Astrocyte (in vitro differentiated cells and primary cell): ENCODE data around the gene PPP1R9A. TPM values are rescaled to one million over a fixed set of nuclear protein-coding genes. Genes with fewer than 3 reads are reported as not detected.

Experiments used
- DNase-seq: peaks from one replicate; pipeline ENCODE4 v3.0.0-alpha.2; 2010; ENCODE audit warnings: low read depth
- FAIRE-seq: peaks from 2 replicates; lab custom pipeline; 2011; peaks lifted over from hg19 to GRCh38; lab: Jason Lieb, UNC
- H2AFZ ChIP-seq: 2 replicates; pipeline ENCODE4 v1.6.0; 2012; ENCODE audit warnings: low read depth, low read length, inconsistent platforms
- H3K27ac ChIP-seq: 2 replicates; pipeline ENCODE4 v1.5.1; 2011; ENCODE audit warnings: low read depth, low read length, inconsistent platforms
- H3K27me3 ChIP-seq: 2 replicates; pipeline ENCODE4 v1.6.0; 2011; ENCODE audit warnings: low read length, inconsistent platforms; ENCODE audit not compliant: insufficient read depth
- H3K36me3 ChIP-seq: 2 replicates; pipeline ENCODE4 v1.5.1; 2011; ENCODE audit warnings: low read length, inconsistent platforms; ENCODE audit not compliant: insufficient read depth
- H3K4me1 ChIP-seq: 2 replicates; pipeline ENCODE4 v1.5.1; 2011; ENCODE audit warnings: low read length, inconsistent platforms; ENCODE audit not compliant: insufficient read depth
- H3K4me2 ChIP-seq: 2 replicates; pipeline ENCODE4 v1.6.0; 2012; ENCODE audit warnings: low read length, inconsistent platforms
- H3K4me3 ChIP-seq: 2 replicates; pipeline ENCODE4 v1.5.1; 2011; ENCODE audit warnings: low read depth, mild to moderate bottlenecking, low read length, inconsistent platforms; ENCODE audit not compliant: insufficient read depth
- H3K79me2 ChIP-seq: 2 replicates; pipeline ENCODE4 v1.6.0; 2012; ENCODE audit warnings: mild to moderate bottlenecking, low read length, inconsistent platforms; ENCODE audit not compliant: insufficient read depth
- H3K9ac ChIP-seq: 2 replicates; pipeline ENCODE4 v1.6.0; 2012; ENCODE audit warnings: mild to moderate bottlenecking, low read length, inconsistent platforms
- H3K9me3 ChIP-seq: 2 replicates; pipeline ENCODE4 v1.5.1; 2012; ENCODE audit warnings: low read depth, mild to moderate bottlenecking, low read length, inconsistent platforms; ENCODE audit not compliant: insufficient read depth
- H4K20me1 ChIP-seq: 2 replicates; pipeline ENCODE4 v1.6.0; 2012; ENCODE audit warnings: low read length, inconsistent platforms; ENCODE audit not compliant: insufficient read depth
- H3K27ac Mint-ChIP-seq: one replicate; pipeline ENCODE4 v1.8.0; 2021; ENCODE audit warnings: mild to moderate bottlenecking, mixed read lengths; ENCODE audit not compliant: unreplicated experiment
- H3K27me3 Mint-ChIP-seq: one replicate; pipeline ENCODE4 v1.8.0; 2021; ENCODE audit warnings: low read depth, mixed read lengths; ENCODE audit not compliant: unreplicated experiment
- H3K36me3 Mint-ChIP-seq: one replicate; pipeline ENCODE4 v1.8.0; 2021; ENCODE audit warnings: low read depth, mixed read lengths; ENCODE audit not compliant: unreplicated experiment
- H3K4me1 Mint-ChIP-seq: one replicate; pipeline ENCODE4 v1.8.0; 2021; ENCODE audit warnings: low read depth, mixed read lengths; ENCODE audit not compliant: unreplicated experiment
- H3K4me3 Mint-ChIP-seq: one replicate; pipeline ENCODE4 v1.8.0; 2021; ENCODE audit warnings: mild to moderate bottlenecking, moderate library complexity, mixed read lengths; ENCODE audit not compliant: unreplicated experiment
- H3K9me3 Mint-ChIP-seq: one replicate; pipeline ENCODE4 v1.8.0; 2021; ENCODE audit warnings: mild to moderate bottlenecking, mixed read lengths; ENCODE audit not compliant: unreplicated experiment
- CTCF ChIP-seq: IDR thresholded peaks from 2 replicates; pipeline ENCODE4 v1.5.1; 2011; ENCODE audit warnings: low read depth, mild to moderate bottlenecking, inconsistent platforms, low read length, moderate library complexity; ENCODE audit not compliant: insufficient read depth
- EZH2 ChIP-seq: IDR thresholded peaks from 2 replicates; pipeline ENCODE4 v1.6.1; 2012; ENCODE audit warnings: mild to moderate bottlenecking, low read length, inconsistent platforms; ENCODE audit not compliant: insufficient read depth
- total RNA-seq: library from RNA; stranded (reverse); gene quantifications from 2 replicates; pipeline ENCODE4 v1.2.1, GENCODE V29; 2021

Gene PPP1R9A
- total RNA-seq, 1 donor from 2014 or later: 7.5 TPM

GRCh38 chr7:95052566-95053094 lies 145.2 kb downstream of the PPP1R9A start:
- FAIRE-seq (no peak), DNase-seq (no peak)
- Histone ChIP-seq H3K4me1 (no peaks in the 10 kb centered on the region), H3K27me3 (no peaks in the 10 kb centered on the region), H2AFZ (no peak overlapping the region), H3K9me3 (no peaks in the 10 kb centered on the region), H3K4me2 (no peak overlapping the region), H3K79me2 (no peaks in the 10 kb centered on the region), H3K9ac (no peak overlapping the region), H3K27ac (no peak overlapping the region), H3K4me3 (no peak overlapping the region), H3K36me3 (no peaks in the 10 kb centered on the region), H4K20me1 (no peaks in the 10 kb centered on the region)
- no peaks in the 10 kb centered on the region for H3K9me3 Mint-ChIP-seq
- H3K27ac Mint-ChIP-seq: no peak overlapping the region
- H3K27me3 Mint-ChIP-seq: no peaks in the 10 kb centered on the region
- TF ChIP-seq CTCF: no peak
- no peak for TF ChIP-seq EZH2
- no peaks in the 10 kb centered on the region for H3K36me3 Mint-ChIP-seq
- H3K4me3 Mint-ChIP-seq: no peak overlapping the region
- peaks cover 5% of the 10 kb centered on the region for H3K4me1 Mint-ChIP-seq

- Histone ChIP-seq H3K27me3 (no peaks in the 10 kb centered on the region), H3K27ac (no peak overlapping the region), H3K4me1 (no peaks in the 10 kb centered on the region), H3K4me3 (no peak overlapping the region), H3K9ac (no peak overlapping the region), H3K36me3 (no peaks in the 10 kb centered on the region), H3K79me2 (no peaks in the 10 kb centered on the region), H3K9me3 (no peaks in the 10 kb centered on the region), H2AFZ (no peak overlapping the region), H4K20me1 (no peaks in the 10 kb centered on the region), H3K4me2 (no peak overlapping the region)
- Mint-ChIP-seq H3K36me3 (no peaks in the 10 kb centered on the region), H3K4me3 (no peak overlapping the region), H3K27ac (no peak overlapping the region), H3K27me3 (no peaks in the 10 kb centered on the region), H3K4me1 (peaks cover 9% of the 10 kb centered on the region), H3K9me3 (no peaks in the 10 kb centered on the region)
- FAIRE-seq: no peak
- DNase-seq: no peak
- TF ChIP-seq EZH2: no peak
- TF ChIP-seq CTCF: no peak
Measured at GRCh38 chr7:95054386-95054785, 147.0 kb downstream of the PPP1R9A start.

- Histone ChIP-seq H3K79me2 (no peaks in the 10 kb centered on the region), H3K36me3 (no peaks in the 10 kb centered on the region), H3K27ac (no peak overlapping the region), H4K20me1 (no peaks in the 10 kb centered on the region), H3K4me3 (no peak overlapping the region), H2AFZ (no peak overlapping the region), H3K9ac (no peak overlapping the region), H3K4me1 (no peaks in the 10 kb centered on the region), H3K9me3 (no peaks in the 10 kb centered on the region), H3K27me3 (no peaks in the 10 kb centered on the region), H3K4me2 (no peak overlapping the region)
- DNase-seq (no peak), FAIRE-seq (no peak)
- no peak overlapping the region for H3K4me3 Mint-ChIP-seq
- no peak overlapping the region for H3K27ac Mint-ChIP-seq
- no peaks in the 10 kb centered on the region for H3K36me3 Mint-ChIP-seq
- H3K27me3 Mint-ChIP-seq: no peaks in the 10 kb centered on the region
- TF ChIP-seq EZH2: no peak
- TF ChIP-seq CTCF: no peak
- H3K4me1 Mint-ChIP-seq: peaks cover 11% of the 10 kb centered on the region
- no peaks in the 10 kb centered on the region for H3K9me3 Mint-ChIP-seq
Measured at GRCh38 chr7:95055295-95055694, 147.9 kb downstream of the PPP1R9A start.
